DOHH2 (cell line): ENCODE measurements around the gene SLC22A2.

Experiments used
- CTCF ChIP-seq: fragments of 200-600 bp; sonication (generic); IDR thresholded peaks from one replicate; pipeline ENCODE4 v1.5.1; 2014; ENCODE audit warnings: antibody characterized with exemption, mild to moderate bottlenecking, low read depth, low read length; ENCODE audit not compliant: poor library complexity, severe bottlenecking
- EZH2phosphoT487 ChIP-seq: fragments of 200-600 bp; sonication (generic); IDR thresholded peaks from 2 replicates; pipeline ENCODE4 v1.6.1; 2017; ENCODE audit warnings: borderline replicate concordance, mild to moderate bottlenecking, antibody characterized with exemption, low read length, moderate library complexity, mixed read lengths

DNA sequence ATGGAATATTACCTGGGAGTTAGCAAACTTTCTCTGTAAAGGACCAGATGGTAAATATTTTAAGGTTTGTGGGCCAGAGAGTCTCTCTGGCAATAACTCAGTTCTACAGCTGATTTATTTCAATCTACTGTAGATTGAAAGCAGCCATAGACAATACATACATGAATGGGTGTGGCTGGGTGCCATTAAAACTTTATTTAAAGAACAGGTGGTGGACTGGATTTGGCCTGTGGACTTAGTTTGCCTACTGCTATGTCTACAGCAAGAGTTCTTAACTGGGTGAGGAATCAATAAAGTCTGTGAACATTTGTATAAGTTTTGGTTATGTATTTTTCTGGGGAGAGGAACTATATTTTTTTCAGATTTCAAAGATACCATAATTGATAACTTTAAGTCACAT lies 55.1 kb downstream of the SLC22A2 start:
- no peak for TF ChIP-seq CTCF
- no peak for TF ChIP-seq EZH2phosphoT487
